Measurements from ENCODE around the gene LAMC1. TPM values are rescaled to one million over a fixed set of nuclear protein-coding genes. Genes with fewer than 3 reads are reported as not detected.

Gene LAMC1
- total and polyA plus RNA-seq, 10 of the 15 experiments (the other 5 are each of a cell fraction or from before 2014, with no cell fraction given) = 4.6 to 51.4 (median 25.6) TPM

DNA sequence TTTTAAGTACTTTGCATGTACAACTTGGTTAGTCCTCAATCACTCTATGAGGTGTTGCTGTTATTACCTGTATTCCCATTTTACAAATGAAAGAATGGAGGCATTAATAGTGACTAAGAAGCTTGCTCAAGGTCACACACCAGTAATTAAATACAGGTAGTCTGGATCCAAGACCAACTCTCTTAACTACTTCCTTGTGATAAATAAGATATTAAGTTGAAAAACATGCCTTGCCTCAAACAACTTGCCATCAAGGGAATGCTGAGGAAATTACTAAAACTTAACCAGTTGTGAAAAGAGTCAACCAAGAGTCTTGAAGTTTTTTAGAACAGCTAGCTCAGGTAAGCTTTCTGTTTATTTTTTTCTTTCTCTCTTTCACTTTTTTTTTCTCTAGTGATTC lies 21.0 kb upstream of the LAMC1 start:
- CTCF ChIA-PET = interaction anchor here (1.1 to 1.2 kb wide), 2 partner anchors 39 to 227 kb away, joined by 3 to 4 read pairs; no protein-coding TSS in a partner anchor
- RAD21 ChIA-PET (ENCODE audit: unreplicated experiment) = no interaction called here
- SMC1A ChIA-PET (ENCODE audit: uncharacterized antibody, unreplicated experiment) = interaction anchor here (1.0 to 1.2 kb wide), 3 partner anchors 11 to 26 kb away, joined by 3 read pairs; no protein-coding TSS in a partner anchor
- no peak overlapping the region for H3K9ac ChIP-seq (ENCODE audit: control insufficient read depth, insufficient read depth, low read length)
- FAIRE-seq (no peak), ATAC-seq (no peak), DNase-seq (ENCODE audit: low read depth, low spot score) (no peak)
- no peaks in the 10 kb centered on the region for H3K27me3 ChIP-seq (replicated peaks in 1 of 2; ENCODE audit: control insufficient read depth in 2 of 2, insufficient read depth in 2 of 2, low read length in 1 of 2)
- POLR2A ChIA-PET = no interaction called here
- no peaks in the 10 kb centered on the region for H4K20me1 ChIP-seq (ENCODE audit: control insufficient read depth, insufficient read depth)
- no peak overlapping the region for H3K4me2 ChIP-seq (ENCODE audit: control insufficient read depth, insufficient read depth)
- H3K79me2 ChIP-seq (ENCODE audit: control insufficient read depth, insufficient read depth, low read length) = no peaks in the 10 kb centered on the region
- no peak overlapping the region for H3K27ac ChIP-seq (ENCODE audit: control insufficient read depth, insufficient read depth)
- intact Hi-C loops (cut with micrococcal nuclease; ENCODE audit: unreplicated experiment) = no loop called here
- no TSS peak for BruUV-seq (replicated peaks)
- no peak overlapping the region for H2AFZ ChIP-seq (ENCODE audit: control insufficient read depth, low read depth, low read length)
- H3K4me3 ChIP-seq = no peak overlapping the region
- no peak for TF ChIP-seq JUND (IDR thresholded peaks at IDR 0.05; ENCODE audit: low read depth, low read length)
- TF ChIP-seq IKZF2 (IDR thresholded peaks at IDR 0.05) = no peak
- H3K36me3 ChIP-seq (ENCODE audit: control insufficient read depth in 2 of 2, insufficient read depth in 2 of 2, low read length in 1 of 2) = no peaks in the 10 kb centered on the region
- no peaks in the 10 kb centered on the region for H3K9me3 ChIP-seq (replicated peaks; ENCODE audit: control insufficient read depth, insufficient read depth, low read length)
- in situ Hi-C loops (cut with MboI) = no loop called here
- no peaks in the 10 kb centered on the region for H3K4me1 ChIP-seq (ENCODE audit: control insufficient read depth, insufficient read depth, low read length)

- no peaks in the 10 kb centered on the region for H4K20me1 ChIP-seq (ENCODE audit: control insufficient read depth, insufficient read depth)
- intact Hi-C loops (cut with micrococcal nuclease; ENCODE audit: unreplicated experiment) (no loop called here), in situ Hi-C loops (cut with MboI) (no loop called here)
- no peak overlapping the region for H3K4me3 ChIP-seq
- no peak for DNase-seq (ENCODE audit: low read depth, low spot score)
- no peak overlapping the region for H2AFZ ChIP-seq (ENCODE audit: control insufficient read depth, low read depth, low read length)
- no peaks in the 10 kb centered on the region for H3K79me2 ChIP-seq (ENCODE audit: control insufficient read depth, insufficient read depth, low read length)
- ChIA-PET CTCF (interaction anchor here (1.1 to 1.2 kb wide), 2 partner anchors 40 to 226 kb away, joined by 3 to 4 read pairs; no protein-coding TSS in a partner anchor), POLR2A (no interaction called here), SMC1A (ENCODE audit: uncharacterized antibody, unreplicated experiment) (interaction anchor here (1.1 to 1.5 kb wide), 3 partner anchors 12 to 30 kb away, joined by 3 read pairs; no protein-coding TSS in a partner anchor), RAD21 (ENCODE audit: unreplicated experiment) (no interaction called here)
- no peak for FAIRE-seq
- no peaks in the 10 kb centered on the region for H3K4me1 ChIP-seq (ENCODE audit: control insufficient read depth, insufficient read depth, low read length)
- ATAC-seq = no peak
- no peak overlapping the region for H3K27ac ChIP-seq (ENCODE audit: control insufficient read depth, insufficient read depth)
- H3K4me2 ChIP-seq (ENCODE audit: control insufficient read depth, insufficient read depth) = no peak overlapping the region
- H3K27me3 ChIP-seq (replicated peaks in 1 of 2; ENCODE audit: control insufficient read depth in 2 of 2, insufficient read depth in 2 of 2, low read length in 1 of 2) = no peaks in the 10 kb centered on the region
- WGBS (ENCODE audit: insufficient coverage, insufficient replicate concordance, low lambda C conversion rate, missing lambda C conversion rate) = 53% methylated on average over 3 of the region's 3 CpGs
- no peaks in the 10 kb centered on the region for H3K36me3 ChIP-seq (ENCODE audit: control insufficient read depth in 2 of 2, insufficient read depth in 2 of 2, low read length in 1 of 2)
- no peak overlapping the region for H3K9ac ChIP-seq (ENCODE audit: control insufficient read depth, insufficient read depth, low read length)
- no TSS peak for BruUV-seq (replicated peaks)
- no peak for TF ChIP-seq NR2C1 (IDR thresholded peaks at IDR 0.05)
- TF ChIP-seq CHD1 (IDR thresholded peaks at IDR 0.05; ENCODE audit: low read depth, low read length) = no peak
- no peak for TF ChIP-seq SMARCA5 (IDR thresholded peaks at IDR 0.05)
- no peak for TF ChIP-seq BCL11A (IDR thresholded peaks at IDR 0.05; ENCODE audit: low read depth, low read length)
- no peaks in the 10 kb centered on the region for H3K9me3 ChIP-seq (replicated peaks; ENCODE audit: control insufficient read depth, insufficient read depth, low read length)
Measured at GRCh38 chr1:183002797-183003196, 20.4 kb upstream of the LAMC1 start.
